Transverse colon (tissue), 4 donors: ENCODE data around the gene EPM2AIP1. TPM values are rescaled to one million over a fixed set of nuclear protein-coding genes. Genes with fewer than 3 reads are reported as not detected.
"Not testable (repeated sequence)": the region's sequence is repeated elsewhere in the genome, so short reads cannot be mapped to it uniquely, and the experiment has no call there.

Source experiments
- DNase-seq: peaks from one replicate; pipeline ENCODE4 v3.0.0-alpha.2; 2019
- H3K27ac ChIP-seq, 4 donors: fragments of 200-600 bp; sonication (generic); 2 replicates each; pipeline ENCODE4 v1.5.1; 2016 to 2018; ENCODE audit warnings: inconsistent platforms in 4 of 4
- H3K27me3 ChIP-seq: fragments of 200-600 bp; sonication (generic); 2 replicates; pipeline ENCODE4 v1.5.1; 2017; ENCODE audit warnings: inconsistent platforms
- H3K36me3 ChIP-seq, 4 donors: fragments of 200-600 bp; sonication (generic); 2 replicates each; pipeline ENCODE4 v1.5.1; 2017 to 2019; ENCODE audit warnings: inconsistent platforms in 4 of 4
- H3K4me1 ChIP-seq, 4 donors: fragments of 200-600 bp; sonication (generic); 2 replicates each; pipeline ENCODE4 v1.5.1; 2017 to 2020; ENCODE audit warnings: inconsistent platforms in 4 of 4
- H3K4me3 ChIP-seq, 4 donors: fragments of 200-600 bp; sonication (generic); 1 replicate in 1 of 4; 2 replicates in 3 of 4; pipeline versions ENCODE4 v1.5.1 to v1.6.1; 2017 to 2019; ENCODE audit warnings: inconsistent platforms in 4 of 4
- H3K9me3 ChIP-seq, 2 donors: fragments of 200-600 bp; sonication (generic); 2 replicates each; pipeline ENCODE4 v1.5.1; 2017 to 2019; ENCODE audit warnings: inconsistent platforms in 2 of 2
- EP300 ChIP-seq: sonication (generic); formaldehyde crosslinking; IDR thresholded peaks from one replicate; pipeline ENCODE4 v1.6.1; 2017; ENCODE audit warnings: antibody characterized with exemption, low read depth
- POLR2A ChIP-seq: fragments of 450-650 bp; IDR thresholded peaks from one replicate; pipeline ENCODE4 v1.6.1; 2016; ENCODE audit warnings: antibody characterized with exemption, mild to moderate bottlenecking, moderate library complexity
- POLR2AphosphoS5 ChIP-seq, 3 donors: sonication (generic); formaldehyde crosslinking; IDR thresholded peaks; one replicate each; pipeline ENCODE4 v1.6.1; 2016; ENCODE audit warnings: antibody characterized with exemption in 3 of 3
- WGBS, 2 donors: methylation state at CpG; one replicate each; pipeline ENCODE4 v1.1.5; 2018; ENCODE audit warnings: low coverage in 1 of 2; 5-methylcytosine and 5-hydroxymethylcytosine counted together
- in situ Hi-C, 4 donors: fragments of 200-750 bp; cut with MboI; loops; one replicate each; pipeline versions ENCODE4 v1.15.0 to v1.15.1; 2017; ENCODE audit warnings: low sequenced_read_pairs in 3 of 4, low pct_ligation_motif_present in 1 of 4, low pct_unique_long_range_greater_than_20kb in 1 of 4
- intact Hi-C: fragments of 100-400 bp; cut with DNase I; formaldehyde crosslinking; loops from one replicate; pipeline ENCODE4 v1.15.1; 2023; ENCODE audit warnings: low total_unique reads
- total RNA-seq, 4 donors: library from RNA; depleted of rRNA; stranded (reverse); fragments of >200 nt; gene quantifications; one replicate each; pipeline ENCODE4 v1.1.0, GENCODE V29; 2016
- TF ChIP-seq, protein P1 (sequence below), 5 experiments: fragments of 200-600 bp in 3 of 5; fragments of 450-650 bp in 2 of 5; sonication (generic) in 3 of 5; IDR thresholded peaks; 1 replicate in 2 of 5; 2 replicates in 3 of 5; pipeline ENCODE4 v1.5.1; 2016 to 2017; ENCODE audit warnings: antibody characterized with exemption in 5 of 5, inconsistent platforms in 3 of 5, mild to moderate bottlenecking in 2 of 5, moderate library complexity in 1 of 5

The EPM2AIP1 gene
- total RNA-seq, 4 donors from 2014 or later = 5.8 to 22.9 (median 7.1) TPM

DNA sequence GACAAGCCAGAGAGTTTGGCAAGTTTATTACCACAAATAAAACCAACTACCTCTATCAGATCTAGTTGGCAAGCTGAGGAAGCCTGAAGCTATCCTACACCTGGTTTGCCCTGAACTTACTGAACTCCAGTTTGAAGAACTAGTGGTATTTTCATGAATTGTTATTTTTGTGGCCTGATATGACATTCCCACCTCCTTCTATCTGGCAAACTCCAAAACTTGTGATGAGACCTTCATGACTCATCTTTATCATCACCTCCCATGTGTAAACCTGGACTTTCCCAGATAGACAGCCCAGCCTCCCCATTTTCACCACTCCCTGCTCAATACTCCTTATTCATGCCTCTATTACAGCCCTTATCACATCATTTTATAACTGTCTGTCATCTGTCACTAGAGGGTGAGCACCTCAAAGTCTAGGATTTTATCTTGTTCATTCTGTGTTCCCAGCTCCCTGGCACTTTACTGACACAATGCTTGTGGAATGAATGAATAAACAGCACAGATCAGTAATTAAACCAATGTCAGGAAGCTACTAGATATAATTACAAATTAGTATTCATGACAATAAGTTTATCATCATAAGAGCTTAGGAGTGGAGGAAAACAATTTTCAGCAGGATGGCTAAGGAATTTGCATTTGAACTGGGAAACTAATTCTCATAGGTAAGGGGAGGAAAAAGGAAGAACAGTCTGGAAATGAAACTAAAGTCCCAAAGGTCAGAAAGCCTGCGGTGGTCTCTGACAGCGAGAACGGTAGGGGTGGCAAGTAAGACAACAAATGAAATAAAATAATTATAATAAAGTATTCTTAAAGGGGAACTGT is 34.9 kb downstream of the EPM2AIP1 start:
- TF ChIP-seq POLR2A (no peak), POLR2AphosphoS5 (IDR thresholded peaks at IDR 0.05) (peak in 2 of 3 donors; percentile 38 to 56), EP300 (no peak)
- TF ChIP-seq, protein P1, sequence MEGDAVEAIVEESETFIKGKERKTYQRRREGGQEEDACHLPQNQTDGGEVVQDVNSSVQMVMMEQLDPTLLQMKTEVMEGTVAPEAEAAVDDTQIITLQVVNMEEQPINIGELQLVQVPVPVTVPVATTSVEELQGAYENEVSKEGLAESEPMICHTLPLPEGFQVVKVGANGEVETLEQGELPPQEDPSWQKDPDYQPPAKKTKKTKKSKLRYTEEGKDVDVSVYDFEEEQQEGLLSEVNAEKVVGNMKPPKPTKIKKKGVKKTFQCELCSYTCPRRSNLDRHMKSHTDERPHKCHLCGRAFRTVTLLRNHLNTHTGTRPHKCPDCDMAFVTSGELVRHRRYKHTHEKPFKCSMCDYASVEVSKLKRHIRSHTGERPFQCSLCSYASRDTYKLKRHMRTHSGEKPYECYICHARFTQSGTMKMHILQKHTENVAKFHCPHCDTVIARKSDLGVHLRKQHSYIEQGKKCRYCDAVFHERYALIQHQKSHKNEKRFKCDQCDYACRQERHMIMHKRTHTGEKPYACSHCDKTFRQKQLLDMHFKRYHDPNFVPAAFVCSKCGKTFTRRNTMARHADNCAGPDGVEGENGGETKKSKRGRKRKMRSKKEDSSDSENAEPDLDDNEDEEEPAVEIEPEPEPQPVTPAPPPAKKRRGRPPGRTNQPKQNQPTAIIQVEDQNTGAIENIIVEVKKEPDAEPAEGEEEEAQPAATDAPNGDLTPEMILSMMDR (IDR thresholded peaks at IDR 0.05) = no peak
- peak; percentile 20 for DNase-seq
- Histone ChIP-seq H3K4me3 (peak overlapping the region in 1 of 4 donors; percentile 11), H3K27ac (peak overlapping the region in 3 of 4 donors; percentile 22 to 64 (median 54)), H3K36me3 (no peaks in the 10 kb centered on the region), H3K4me1 (peaks cover 0 to 40% (median 4%) of the 10 kb centered on the region in 4 donors), H3K27me3 (no peaks in the 10 kb centered on the region), H3K9me3 (no peaks in the 10 kb centered on the region)
- intact Hi-C loops = loop anchor here (5.0 kb wide), 1 partner anchor 231 kb away; no protein-coding TSS in a partner anchor
- 24 to 27% methylated on average over 3 of the region's 3 CpGs for WGBS, 2 donors
- in situ Hi-C loops = loop anchor here (5.0 to 25.0 kb wide), 4 partner anchors 51 to 233 kb away; no protein-coding TSS in a partner anchor

DNA sequence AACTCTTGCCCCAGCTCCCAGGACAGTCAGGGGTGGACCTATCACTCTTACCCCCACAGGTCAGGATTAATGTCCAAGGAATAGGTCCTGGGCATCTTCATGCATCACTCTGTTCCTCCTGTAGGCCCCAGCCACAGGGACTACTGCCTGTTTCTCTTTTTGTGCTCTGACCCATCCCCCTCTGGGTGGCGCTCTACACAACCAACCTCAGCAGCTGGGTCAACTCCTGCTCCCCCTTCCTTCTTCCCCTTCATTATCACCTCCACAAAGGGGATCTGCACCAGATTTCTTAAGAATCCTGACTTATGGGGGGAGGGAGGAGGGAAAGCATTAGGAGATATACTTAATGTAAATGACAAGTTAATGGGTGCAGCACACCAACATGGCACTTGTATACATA is 35.9 kb downstream of the EPM2AIP1 start:
- Histone ChIP-seq H3K4me1 (peaks cover 0 to 40% (median 4%) of the 10 kb centered on the region in 4 donors), H3K36me3 (no peaks in the 10 kb centered on the region), H3K27me3 (no peaks in the 10 kb centered on the region), H3K27ac (no peak overlapping the region), H3K9me3 (no peaks in the 10 kb centered on the region), H3K4me3 (no peak overlapping the region)
- in situ Hi-C loops = loop anchor here (5.0 to 25.0 kb wide), 4 partner anchors 50 to 232 kb away; no protein-coding TSS in a partner anchor
- TF ChIP-seq POLR2A = no peak
- no peak for TF ChIP-seq EP300
- no peak for TF ChIP-seq POLR2AphosphoS5 (IDR thresholded peaks at IDR 0.05)
- TF ChIP-seq, protein P1 (IDR thresholded peaks at IDR 0.05) = no peak
- intact Hi-C loops = loop anchor here (5.0 kb wide), 1 partner anchor 230 kb away; no protein-coding TSS in a partner anchor
- no peak for DNase-seq
- 100% methylated on average over 1 of the region's 1 CpG for WGBS, 2 donors

DNA sequence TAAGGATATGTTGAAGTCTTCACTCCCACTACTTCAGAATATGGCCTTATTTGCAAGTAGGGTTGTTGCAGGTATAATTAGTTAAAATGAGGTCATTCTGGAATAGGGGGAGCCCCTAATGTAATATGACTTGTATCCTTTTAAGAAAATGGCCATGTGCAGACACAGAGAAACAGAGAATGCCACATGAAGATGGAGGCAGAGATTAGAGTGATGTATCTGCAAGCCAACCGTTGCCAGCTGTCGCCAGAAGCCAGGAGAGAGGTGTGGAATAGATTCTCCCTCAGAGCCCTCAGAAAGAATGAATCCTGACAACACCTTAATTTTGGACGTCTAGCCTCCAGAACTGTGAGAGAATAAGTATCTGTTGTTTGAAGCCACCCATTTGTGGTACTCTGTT is 36.8 kb downstream of the EPM2AIP1 start:
- WGBS, 2 donors = 90 to 97% methylated on average over 2 to 3 of the region's 3 CpGs
- Histone ChIP-seq H3K27ac (no peak overlapping the region), H3K4me3 (no peak overlapping the region), H3K4me1 (peaks cover 0 to 40% (median 4%) of the 10 kb centered on the region in 4 donors), H3K36me3 (no peaks in the 10 kb centered on the region), H3K27me3 (no peaks in the 10 kb centered on the region), H3K9me3 (no peaks in the 10 kb centered on the region)
- in situ Hi-C loops (loop anchor here (5.0 to 25.0 kb wide), 4 partner anchors 49 to 231 kb away; no protein-coding TSS in a partner anchor), intact Hi-C loops (loop anchor here (5.0 kb wide), 1 partner anchor 229 kb away; no protein-coding TSS in a partner anchor)
- TF ChIP-seq POLR2AphosphoS5 (IDR thresholded peaks at IDR 0.05) (no peak), EP300 (no peak), POLR2A (no peak)
- TF ChIP-seq, protein P1 (IDR thresholded peaks at IDR 0.05) = no peak
- no peak for DNase-seq

DNA sequence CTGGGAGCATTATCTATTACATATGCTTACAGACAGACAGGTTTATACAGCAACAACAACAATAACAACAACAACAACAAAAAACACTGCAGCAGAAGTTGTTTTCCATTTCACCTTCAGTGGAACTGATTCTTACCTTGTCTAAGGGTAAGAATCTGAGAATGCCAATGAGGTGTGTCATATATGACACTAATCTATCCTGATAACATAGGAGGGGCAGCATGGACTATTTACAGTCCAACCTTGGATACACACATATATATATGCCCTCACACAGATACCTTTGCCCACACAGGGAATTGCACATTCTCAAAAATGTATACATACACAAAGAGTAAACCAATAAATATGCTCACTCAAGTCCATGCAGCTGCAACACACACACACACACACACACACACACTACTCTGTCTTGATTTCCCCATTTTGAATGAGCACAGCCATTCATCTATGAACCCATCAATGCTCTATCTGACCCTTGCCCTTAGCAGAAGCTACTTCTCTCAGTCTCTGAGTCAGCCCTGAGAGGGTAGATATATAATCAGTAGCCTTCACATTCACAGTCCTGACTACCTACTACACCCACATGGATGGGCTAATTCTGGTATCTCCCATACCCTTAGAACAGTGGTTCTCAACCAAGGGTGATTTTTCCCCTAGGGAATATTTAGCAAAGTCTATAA is 38.3 kb downstream of the EPM2AIP1 start:
- H3K9me3 ChIP-seq = no peaks in the 10 kb centered on the region
- H3K27ac ChIP-seq = peak overlapping the region in 3 of 4 donors; percentile 24 to 43 (median 34)
- intact Hi-C loops = loop anchor here (5.0 kb wide), 1 partner anchor 227 kb away; no protein-coding TSS in a partner anchor
- H3K4me1 ChIP-seq = peaks cover 0 to 36% (median 4%) of the 10 kb centered on the region in 4 donors
- TF ChIP-seq POLR2A = no peak
- TF ChIP-seq EP300 = no peak
- TF ChIP-seq, protein P1 (IDR thresholded peaks at IDR 0.05) = no peak
- TF ChIP-seq POLR2AphosphoS5 (IDR thresholded peaks at IDR 0.05) = peak in 1 of 3 donors; percentile 55
- H3K36me3 ChIP-seq = no peaks in the 10 kb centered on the region
- no peak overlapping the region for H3K4me3 ChIP-seq
- in situ Hi-C loops = loop anchor here (5.0 to 25.0 kb wide), 4 partner anchors 47 to 230 kb away; no protein-coding TSS in a partner anchor
- DNase-seq = peak; percentile 22
- H3K27me3 ChIP-seq = no peaks in the 10 kb centered on the region

DNA sequence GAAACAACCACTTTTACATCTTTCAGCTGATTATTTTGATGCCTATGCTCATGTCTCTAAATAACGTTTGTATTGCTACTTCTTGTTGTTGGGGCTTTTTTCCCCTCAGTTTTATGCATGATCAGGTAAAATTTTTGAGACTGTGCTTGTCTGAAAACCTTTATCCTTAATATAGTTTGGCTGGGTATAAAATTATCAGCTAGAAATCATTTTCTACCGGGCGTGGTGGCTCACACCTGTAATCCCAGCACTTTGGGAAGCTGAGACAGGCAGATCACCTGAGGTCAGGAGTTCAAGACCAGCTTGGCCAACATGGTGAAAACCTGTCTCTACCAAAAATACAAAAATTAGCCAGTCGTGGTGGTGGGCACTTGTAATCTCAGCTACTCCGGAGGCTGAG is 45.1 kb downstream of the EPM2AIP1 start:
- DNase-seq, intact Hi-C loops, H3K27me3 ChIP-seq, H3K36me3 ChIP-seq, H3K4me3 ChIP-seq, H3K27ac ChIP-seq, in situ Hi-C loops: not testable (repeated sequence)
- WGBS, 2 donors = 92 to 94% methylated on average over 4 to 5 of the region's 5 CpGs
- Histone ChIP-seq H3K4me1 (peaks cover 0 to 16% (median 14%) of the 10 kb centered on the region in 4 donors), H3K9me3 (peaks cover 7 to 10% of the 10 kb centered on the region in 2 donors)
